HuH-7 (cell line): Measurements from ENCODE around the gene XRN2.

Experiments
- DNase-seq: peaks from one replicate; pipeline ENCODE4 v3.0.0; 2011; ENCODE audit warnings: low spot score

The XRN2 gene

GRCh38 chr20:21432911-21433310, 129.8 kb downstream of the XRN2 start:
- DNase-seq = no peak

GRCh38 chr20:21433329-21433890, 130.3 kb downstream of the XRN2 start:
- no peak for DNase-seq

- no peak for DNase-seq
Measured at GRCh38 chr20:21435576-21435975, 132.4 kb downstream of the XRN2 start.

- DNase-seq = no peak
Measured at GRCh38 chr20:21436205-21436604, 133.1 kb downstream of the XRN2 start.

- DNase-seq = no peak
Measured at GRCh38 chr20:21437248-21437647, 134.1 kb downstream of the XRN2 start.

GRCh38 chr20:21437816-21438215, 134.7 kb downstream of the XRN2 start:
- DNase-seq = no peak
